HFF-Myc (cell line): ENCODE measurements around the gene SSC5D.

Experiments used
- DNase-seq: peaks from one replicate; pipeline ENCODE4 v3.0.0-alpha.2; 2011; ENCODE audit warnings: low read depth; ENCODE audit errors: extremely low read depth
- H3K4me3 ChIP-seq: replicated peaks from 2 replicates; pipeline ENCODE4 v1.5.1; 2011; ENCODE audit warnings: low read depth, mild to moderate bottlenecking, control low read depth, low read length
- CTCF ChIP-seq: IDR thresholded peaks from 2 replicates; pipeline ENCODE4 v1.5.1; 2012; ENCODE audit warnings: mild to moderate bottlenecking, low read depth, low read length, control low read depth; ENCODE audit errors: missing control alignments

SSC5D gene

GRCh38 chr19:55481148-55481793 lies 7.0 kb upstream of the SSC5D start:
- DNase-seq, result no peak
- no peak for TF ChIP-seq CTCF
- no peak overlapping the region for H3K4me3 ChIP-seq

GRCh38 chr19:55481794-55482155 lies 6.5 kb upstream of the SSC5D start:
- no peak overlapping the region for H3K4me3 ChIP-seq
- TF ChIP-seq CTCF, result no peak
- no peak for DNase-seq

- DNase-seq, result no peak
- no peak overlapping the region for H3K4me3 ChIP-seq
- no peak for TF ChIP-seq CTCF
Observed at GRCh38 chr19:55482156-55482961, 5.9 kb upstream of the SSC5D start.

- no peak overlapping the region for H3K4me3 ChIP-seq
- TF ChIP-seq CTCF, result no peak
- no peak for DNase-seq
Observed at GRCh38 chr19:55482967-55483705, 5.1 kb upstream of the SSC5D start.

GRCh38 chr19:55483706-55484592 lies 4.3 kb upstream of the SSC5D start:
- TF ChIP-seq CTCF, result no peak
- H3K4me3 ChIP-seq, result peak overlapping the region; percentile 71
- no peak for DNase-seq
